Panc1 (cell line): Measurements from ENCODE around the gene PRKACA.

ENCODE experiments used
- POLR2AphosphoS5 ChIP-seq: IDR thresholded peaks from 2 replicates; pipeline ENCODE4 v1.6.1; 2012; ENCODE audit warnings: mild to moderate bottlenecking, low read depth, low read length, moderate library complexity
- SIN3A ChIP-seq: IDR thresholded peaks from 2 replicates; pipeline ENCODE4 v1.6.1; 2012; ENCODE audit warnings: low read depth, mild to moderate bottlenecking, low read length, moderate library complexity, borderline replicate concordance; ENCODE audit not compliant: insufficient read depth
- TCF7L2 ChIP-seq: IDR thresholded peaks from 2 replicates; pipeline ENCODE4 v1.6.1; 2011; ENCODE audit warnings: mild to moderate bottlenecking, low read depth, low read length, inconsistent platforms
- TF ChIP-seq, protein P1 (sequence below): fragments of 450-650 bp; IDR thresholded peaks from 2 replicates; pipeline ENCODE4 v1.5.1; 2017; ENCODE audit warnings: mild to moderate bottlenecking

DNA sequence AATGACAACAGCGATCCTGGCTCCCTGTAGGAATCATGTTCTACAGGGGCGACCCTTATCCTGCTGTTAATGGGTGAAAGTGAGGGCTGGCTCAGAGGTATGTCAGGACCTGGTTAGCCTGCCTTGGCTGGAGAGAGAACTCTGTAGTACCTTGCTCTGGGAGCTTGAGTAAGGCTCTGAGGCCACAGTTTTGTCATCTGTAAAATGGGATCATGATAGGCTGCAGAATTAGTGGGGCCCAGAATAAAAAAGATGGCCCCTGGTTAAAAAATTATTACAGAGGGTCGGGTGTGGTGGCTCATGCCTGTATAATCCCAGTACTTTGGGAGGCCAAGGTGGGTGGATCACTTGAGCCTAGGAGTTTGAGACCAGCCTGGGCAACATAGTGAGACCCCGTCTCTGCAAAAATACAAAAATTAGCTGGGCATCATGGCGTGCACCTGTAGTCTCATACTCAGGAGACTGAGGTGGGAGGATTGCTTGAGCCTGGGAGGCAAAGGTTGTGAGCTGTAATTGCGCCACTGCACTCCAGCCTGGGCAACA lies 16.5 kb downstream of the PRKACA start:
- no peak for TF ChIP-seq POLR2AphosphoS5
- TF ChIP-seq, protein P1, sequence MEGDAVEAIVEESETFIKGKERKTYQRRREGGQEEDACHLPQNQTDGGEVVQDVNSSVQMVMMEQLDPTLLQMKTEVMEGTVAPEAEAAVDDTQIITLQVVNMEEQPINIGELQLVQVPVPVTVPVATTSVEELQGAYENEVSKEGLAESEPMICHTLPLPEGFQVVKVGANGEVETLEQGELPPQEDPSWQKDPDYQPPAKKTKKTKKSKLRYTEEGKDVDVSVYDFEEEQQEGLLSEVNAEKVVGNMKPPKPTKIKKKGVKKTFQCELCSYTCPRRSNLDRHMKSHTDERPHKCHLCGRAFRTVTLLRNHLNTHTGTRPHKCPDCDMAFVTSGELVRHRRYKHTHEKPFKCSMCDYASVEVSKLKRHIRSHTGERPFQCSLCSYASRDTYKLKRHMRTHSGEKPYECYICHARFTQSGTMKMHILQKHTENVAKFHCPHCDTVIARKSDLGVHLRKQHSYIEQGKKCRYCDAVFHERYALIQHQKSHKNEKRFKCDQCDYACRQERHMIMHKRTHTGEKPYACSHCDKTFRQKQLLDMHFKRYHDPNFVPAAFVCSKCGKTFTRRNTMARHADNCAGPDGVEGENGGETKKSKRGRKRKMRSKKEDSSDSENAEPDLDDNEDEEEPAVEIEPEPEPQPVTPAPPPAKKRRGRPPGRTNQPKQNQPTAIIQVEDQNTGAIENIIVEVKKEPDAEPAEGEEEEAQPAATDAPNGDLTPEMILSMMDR = no peak
- TF ChIP-seq TCF7L2 = no peak
- TF ChIP-seq SIN3A = no peak
